DMS79 treated with DMSO at 0.1 percent for 48 hours (cell line): Measurements from ENCODE around the gene ACKR2.

Experiments used
- DNase-seq: peaks from one replicate; lab custom pipeline; 2025; lab: John Stamatoyannopoulos, UW

Gene ACKR2

DNA sequence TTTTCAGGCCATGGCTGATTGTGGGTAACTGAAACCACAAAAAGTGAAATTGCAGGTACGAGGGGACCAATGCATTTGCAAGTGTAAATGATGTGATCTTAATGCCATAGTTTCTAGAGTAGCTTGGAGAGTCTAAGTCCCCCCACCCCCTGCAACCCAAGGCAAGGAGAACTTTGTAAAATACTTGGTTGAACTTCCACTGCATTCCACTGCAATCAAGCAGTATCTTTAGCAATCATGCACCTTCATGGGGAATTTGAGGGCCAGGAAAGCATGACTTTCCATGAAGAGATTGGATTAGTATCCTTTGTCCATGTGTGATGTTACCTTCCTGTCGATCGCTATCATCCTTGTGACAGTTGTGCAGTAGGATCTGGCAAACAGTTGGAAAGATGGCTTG is 77.8 kb downstream of the ACKR2 start:
- DNase-seq = no peak

DNA sequence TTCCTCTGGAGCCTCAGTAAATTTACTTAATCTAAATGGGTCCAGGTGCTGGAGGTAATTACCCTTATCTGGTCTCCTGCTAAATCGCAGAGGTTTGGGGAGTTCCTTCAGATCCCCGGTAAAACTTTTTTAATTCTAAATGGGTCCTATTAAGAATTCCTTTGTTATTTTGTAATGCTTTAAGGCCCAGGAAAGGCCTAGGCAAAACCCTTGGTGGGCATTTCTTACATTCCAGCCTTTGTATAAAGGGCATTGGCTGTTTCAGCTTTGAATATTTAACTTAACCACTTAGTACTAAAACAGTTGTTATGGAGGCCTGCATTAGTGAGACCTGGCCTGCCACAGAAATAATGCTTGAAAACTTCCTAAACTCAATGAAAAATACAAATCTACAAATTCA is 81.8 kb downstream of the ACKR2 start:
- no peak for DNase-seq

DNA sequence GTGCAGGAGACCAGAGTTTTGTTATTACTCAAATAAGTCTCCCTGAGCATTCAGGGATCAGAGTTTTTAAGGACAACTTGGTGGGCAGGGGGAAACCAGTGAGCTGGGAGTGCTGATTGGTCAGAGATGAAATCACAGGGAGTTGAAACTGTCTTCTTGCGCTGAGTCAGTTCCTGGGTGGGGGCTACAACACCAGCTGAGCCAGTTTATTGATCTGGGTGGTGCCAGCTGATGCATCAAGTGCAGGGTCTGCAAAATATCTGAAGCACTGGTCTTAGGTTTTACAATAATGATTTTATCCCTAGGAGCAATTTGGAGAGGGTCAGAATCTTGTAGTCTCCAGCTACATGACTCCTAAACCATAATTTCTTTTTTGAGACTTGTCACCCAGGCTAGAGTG is 82.9 kb downstream of the ACKR2 start:
- DNase-seq = no peak

GRCh38 chr3:42892807-42893206 is 83.6 kb downstream of the ACKR2 start:
- DNase-seq = no peak

GRCh38 chr3:42894698-42895579 is 85.7 kb downstream of the ACKR2 start:
- no peak for DNase-seq

DNA sequence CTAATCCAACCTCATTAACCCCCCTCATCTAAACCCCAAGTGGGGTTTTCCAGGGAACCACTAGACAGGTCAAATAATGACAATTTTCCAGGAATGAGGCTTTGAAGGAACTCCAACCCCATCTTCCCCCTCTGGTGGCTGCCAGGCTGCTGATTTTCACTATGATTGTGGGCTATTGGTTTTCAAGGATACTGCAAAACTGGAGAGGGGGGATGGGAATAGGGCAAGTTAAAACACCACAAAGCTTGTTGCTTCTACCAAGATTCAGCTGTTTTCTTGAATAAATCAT is 86.3 kb downstream of the ACKR2 start:
- DNase-seq = no peak

DNA sequence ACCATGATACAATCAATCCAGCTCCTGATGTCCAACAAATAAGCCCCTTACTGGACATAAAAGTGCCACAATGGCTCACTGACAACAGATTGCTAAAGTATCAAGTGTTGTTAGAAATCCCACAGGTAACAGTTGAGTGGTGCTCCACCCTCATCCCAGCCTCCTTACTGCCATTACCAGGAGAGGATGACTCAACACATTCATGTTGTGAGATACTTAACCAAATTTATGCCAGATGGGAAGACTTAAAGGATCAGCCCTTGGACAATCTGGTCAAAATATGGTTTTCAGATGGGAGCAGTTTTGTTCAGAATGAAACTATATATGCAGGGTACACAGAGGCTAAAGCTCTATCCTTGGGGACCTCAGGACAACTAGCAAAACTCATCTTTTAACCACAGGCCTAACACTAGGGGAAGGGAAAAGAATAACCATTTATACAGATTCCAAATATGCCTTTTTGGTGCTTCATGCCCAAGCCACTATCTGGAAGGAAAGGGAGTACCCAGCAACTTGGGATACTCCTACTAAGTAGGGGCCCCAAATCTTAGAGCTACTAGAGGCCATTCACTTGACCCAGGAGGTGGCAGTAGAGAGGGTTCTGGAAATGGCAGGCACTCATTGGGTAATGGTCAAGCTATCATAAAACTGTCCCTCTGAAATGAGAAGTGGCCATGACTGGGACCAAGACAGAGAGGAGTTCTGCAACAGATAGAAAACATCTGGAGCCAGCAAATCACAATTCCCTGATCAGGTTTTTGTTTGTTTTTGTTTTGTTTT is 89.8 kb downstream of the ACKR2 start:
- no peak for DNase-seq

- DNase-seq = no peak
Observed at GRCh38 chr3:42900226-42901072, 91.2 kb downstream of the ACKR2 start.

DNA sequence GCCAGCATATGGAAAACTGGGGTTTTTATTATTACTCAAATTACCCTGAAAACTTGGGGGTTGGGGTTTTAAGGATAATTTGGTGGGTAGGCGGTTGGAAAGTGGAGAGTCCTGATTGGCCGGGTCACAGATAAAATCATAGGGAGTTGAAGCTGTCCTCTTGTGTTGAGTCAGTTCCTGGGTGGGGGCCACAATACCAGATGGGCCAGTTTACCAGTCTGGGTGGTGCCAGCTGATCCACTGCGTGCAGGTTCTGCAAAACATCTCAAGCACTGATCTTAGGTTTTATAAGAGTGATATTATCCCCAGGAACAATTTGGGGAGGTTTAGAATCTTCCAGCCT is 91.8 kb downstream of the ACKR2 start:
- DNase-seq = no peak

DNA sequence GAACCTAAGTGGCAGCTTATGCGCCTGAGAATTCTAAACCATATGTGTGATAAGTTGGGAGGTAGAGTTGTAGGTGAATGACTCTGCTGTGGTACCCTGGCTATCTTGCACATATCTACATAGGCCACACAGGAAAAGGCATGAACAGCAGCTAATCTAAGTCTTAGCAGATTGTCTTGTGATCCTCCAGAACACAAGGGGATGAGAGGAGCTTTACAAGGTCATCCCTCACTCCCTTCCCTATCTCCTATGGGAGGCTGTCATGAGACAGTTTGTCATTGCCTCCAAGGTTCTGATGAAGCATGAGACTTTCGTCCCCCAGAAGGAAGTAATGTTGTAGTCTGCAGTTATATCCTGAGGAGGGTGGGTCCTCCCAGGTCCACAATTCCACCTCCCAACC is 93.0 kb downstream of the ACKR2 start:
- DNase-seq = no peak

DNA sequence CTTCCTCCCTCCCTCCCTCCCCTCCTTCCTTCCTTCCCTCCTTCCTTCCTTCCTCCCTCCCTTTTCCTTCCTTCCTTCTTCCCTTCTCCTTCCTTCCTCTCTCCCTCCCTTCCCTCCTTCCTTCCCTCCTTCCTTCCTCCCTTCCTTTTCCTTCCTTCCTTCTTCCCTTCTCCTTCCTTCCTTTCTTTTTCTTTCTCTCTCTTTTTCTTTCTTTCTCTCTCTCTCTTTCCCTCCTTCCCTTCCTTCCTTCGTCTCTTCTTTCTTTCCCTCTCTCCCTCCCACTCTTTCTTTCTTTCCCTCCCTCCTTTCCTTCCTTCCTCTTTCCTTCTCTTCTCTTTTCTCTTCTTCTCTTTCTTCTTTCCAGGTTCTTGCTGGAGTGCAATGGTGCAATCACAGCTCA is 94.8 kb downstream of the ACKR2 start:
- no peak for DNase-seq

GRCh38 chr3:42905740-42906069 is 96.5 kb downstream of the ACKR2 start:
- DNase-seq = peak; percentile 14

DNA sequence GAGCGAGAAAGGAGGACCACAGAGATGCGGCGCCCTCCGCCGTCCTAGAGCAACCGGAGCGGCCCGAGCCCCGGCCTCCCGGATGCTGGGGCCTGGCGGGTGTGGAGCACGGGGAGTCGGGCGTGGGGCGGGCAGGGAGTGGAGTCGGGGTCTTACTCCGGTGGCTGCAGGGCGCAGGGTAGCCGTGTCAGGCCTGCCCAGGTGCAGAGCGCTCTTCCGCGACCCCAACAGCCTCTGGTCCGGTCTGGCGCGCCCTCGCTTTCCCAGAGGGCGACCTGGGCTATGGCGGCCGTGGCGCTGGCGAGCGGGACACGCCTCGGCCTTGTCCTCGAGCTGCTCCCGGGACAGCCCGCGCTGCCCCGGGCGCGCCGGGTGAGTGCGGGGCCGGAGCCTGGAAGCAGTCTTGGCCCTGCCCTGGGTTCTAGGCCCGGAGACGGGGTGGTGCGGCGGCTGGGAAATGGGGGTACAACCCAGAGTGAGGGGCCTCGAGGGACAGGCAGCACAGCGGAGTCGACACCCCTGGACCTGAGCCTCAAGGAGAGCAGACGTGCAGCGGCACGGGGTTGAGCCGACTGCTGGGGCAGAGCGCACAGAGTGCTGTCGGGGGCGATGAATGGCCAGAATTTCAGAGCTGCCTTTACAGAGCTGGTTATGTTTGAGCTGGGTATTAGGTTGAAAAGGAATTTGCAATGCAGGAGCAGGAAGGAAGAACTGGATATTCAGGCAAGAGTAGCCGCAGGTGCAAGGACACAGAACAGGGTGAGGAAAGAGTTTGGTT is 97.0 kb downstream of the ACKR2 start, which contains the start of gene ZNF662:
TSS of gene ZNF662 (plus strand) at position 73 of the 778 bp plus-strand sequence. CDS start 1,973 bp downstream, outside the sequence.
- DNase-seq = no peak

DNA sequence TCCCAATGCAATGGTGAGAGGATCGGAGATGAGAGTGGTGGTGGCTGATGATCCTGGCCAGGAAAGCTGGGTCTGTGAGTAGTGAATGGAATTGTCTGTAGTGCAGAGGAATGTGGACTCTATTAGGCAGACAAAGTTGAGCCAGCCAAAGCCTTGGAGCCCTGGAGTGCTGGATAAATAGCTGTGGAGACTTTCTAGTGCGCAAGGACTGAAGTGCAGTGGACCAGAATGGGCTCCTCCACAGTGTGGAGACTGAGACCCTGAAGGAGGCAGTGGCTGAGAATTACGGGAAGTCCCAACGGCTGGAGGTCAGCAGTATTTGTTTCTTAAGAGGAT is 97.6 kb downstream of the ACKR2 start:
- DNase-seq = no peak

DNA sequence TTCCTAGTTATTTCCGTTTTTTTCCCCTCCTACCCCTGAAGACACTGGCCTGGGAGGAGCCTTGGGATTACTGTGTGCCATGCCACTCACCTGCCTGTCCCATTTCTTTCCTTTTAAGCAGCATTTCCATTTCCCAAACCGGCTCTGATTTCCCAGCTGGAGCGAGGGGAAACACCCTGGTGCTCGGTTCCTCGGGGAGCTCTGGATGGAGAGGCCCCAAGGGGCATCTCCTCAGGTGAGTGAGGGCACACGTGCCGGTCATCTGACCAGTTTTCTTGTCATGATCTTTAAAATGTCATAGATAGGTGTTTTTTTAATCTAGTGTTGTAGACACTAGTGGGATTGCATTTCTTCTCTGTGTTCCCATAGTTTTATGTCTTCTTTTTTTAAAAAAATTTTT is 99.4 kb downstream of the ACKR2 start:
- no peak for DNase-seq

- DNase-seq = no peak
Observed at GRCh38 chr3:42911551-42911950, 102.3 kb downstream of the ACKR2 start.

GRCh38 chr3:42914771-42915515 is 105.7 kb downstream of the ACKR2 start:
- no peak for DNase-seq
